CD4-positive, alpha-beta T cell treated with Interleukin-2 at 100 ng/mL for 4 hours (primary cell): Measurements from ENCODE around the gene SETBP1.

Experiments used
- DNase-seq: peaks from one replicate; pipeline ENCODE4 v3.0.0-alpha.2; 2020; ENCODE audit warnings: low spot score

Gene SETBP1

GRCh38 chr18:44679056-44679913 lies 1.4 kb upstream of the SETBP1 start:
- peak; percentile 77 for DNase-seq

- peak; percentile 25 for DNase-seq
Observed at GRCh38 chr18:44679914-44680272, 795 bp upstream of the SETBP1 start.

DNA sequence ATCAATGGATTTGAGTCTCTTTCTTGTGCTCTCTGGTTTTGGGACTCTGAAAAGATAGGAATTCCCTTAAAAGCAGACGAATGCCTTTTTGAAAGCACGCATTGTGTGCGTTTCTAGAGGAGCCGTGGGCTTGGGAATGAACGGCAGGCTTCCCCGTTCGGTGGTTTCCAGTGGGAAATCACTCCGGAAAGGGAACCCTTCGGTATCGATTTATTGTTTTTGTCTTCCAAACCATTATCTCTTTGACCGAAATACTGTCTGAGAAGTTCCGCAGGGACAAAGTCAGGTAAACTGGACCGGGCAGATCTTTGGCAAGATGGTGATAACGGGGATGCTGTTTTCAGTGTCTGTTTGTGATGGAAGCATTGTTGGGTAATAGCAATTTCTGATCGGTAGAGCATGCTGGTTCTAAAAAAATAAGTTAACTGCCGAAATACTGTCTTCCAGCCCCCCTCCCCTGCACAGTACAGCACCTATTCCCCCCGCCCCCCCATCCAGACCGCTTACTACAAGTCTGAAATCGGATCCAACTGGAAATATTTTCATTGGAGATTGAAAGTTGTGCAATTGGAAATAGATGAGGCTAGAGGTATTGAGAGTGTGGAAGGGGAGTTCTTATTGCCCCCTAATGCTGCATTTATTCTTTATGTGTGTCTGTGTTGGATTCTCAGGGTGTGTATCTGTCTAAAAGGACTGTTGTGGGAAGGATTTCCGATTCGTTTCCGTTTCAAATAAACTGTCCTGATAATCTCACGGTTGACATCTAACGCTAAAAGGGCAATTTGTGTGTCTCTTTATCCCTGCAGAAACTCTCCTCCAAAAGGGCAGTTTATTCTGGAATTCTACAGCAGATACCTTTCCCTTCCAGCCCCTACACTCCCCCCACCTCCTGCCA lies 635 bp downstream of the SETBP1 start:
- DNase-seq, result no peak

- DNase-seq, result no peak
Observed at GRCh38 chr18:44682201-44682870, 1.6 kb downstream of the SETBP1 start.

DNA sequence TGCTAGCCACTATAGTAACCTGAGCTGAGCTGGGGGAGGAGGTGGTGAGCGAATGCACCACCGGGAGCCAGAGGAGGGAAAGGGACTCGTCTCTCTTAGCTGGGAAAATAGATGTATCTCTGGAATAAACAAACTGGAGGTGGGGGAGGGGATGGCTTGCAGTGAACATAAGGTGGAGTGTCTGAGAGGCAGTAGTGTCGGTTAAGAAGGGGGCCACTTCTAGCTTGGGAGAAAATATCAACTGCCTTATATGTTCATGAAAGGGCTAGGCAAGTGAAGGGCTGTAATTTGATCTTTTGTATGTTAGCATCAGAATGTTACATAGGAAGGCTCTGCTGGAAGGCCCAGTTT lies 2.2 kb downstream of the SETBP1 start:
- DNase-seq, result no peak

DNA sequence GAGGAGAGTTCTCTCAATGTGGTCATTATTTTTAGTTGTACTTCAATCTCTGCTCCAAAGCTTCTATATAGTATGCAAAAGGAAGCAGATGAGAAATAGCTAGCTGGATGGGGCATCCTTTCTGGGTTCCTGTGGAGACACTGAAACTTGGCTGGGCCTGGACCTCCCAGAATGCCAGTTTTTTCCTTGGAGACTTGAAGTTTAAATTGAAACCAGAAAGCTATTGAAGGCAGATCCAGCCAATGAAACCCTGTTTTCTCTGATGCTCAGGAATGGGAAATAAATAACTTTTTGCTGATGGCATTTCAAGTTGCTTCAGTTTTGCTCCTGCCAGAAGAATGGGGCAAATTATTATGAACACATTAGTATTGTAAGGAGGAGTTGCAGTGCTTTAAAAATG lies 2.9 kb downstream of the SETBP1 start:
- DNase-seq, result no peak

GRCh38 chr18:44685296-44685695 lies 4.6 kb downstream of the SETBP1 start:
- no peak for DNase-seq

DNA sequence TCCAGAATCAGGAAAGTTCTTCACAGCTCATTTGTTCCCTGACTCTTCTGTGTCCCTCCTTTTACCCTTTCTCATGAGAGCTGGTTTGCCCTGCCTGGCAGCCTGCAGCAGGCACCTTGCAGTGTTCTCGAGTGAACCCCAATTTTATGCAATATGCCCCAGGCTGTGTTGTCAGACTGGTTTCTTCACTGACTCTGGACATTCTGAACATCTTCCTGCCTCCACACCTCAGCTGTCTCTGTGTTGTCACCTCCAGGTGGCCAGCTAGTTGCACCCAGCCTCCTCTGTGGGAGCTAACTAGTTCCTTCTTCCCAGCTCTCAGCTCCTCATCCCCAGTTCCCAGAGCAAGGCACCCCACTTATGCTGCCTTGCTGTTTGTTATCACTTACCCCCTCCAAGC lies 5.5 kb downstream of the SETBP1 start:
- DNase-seq, result no peak

DNA sequence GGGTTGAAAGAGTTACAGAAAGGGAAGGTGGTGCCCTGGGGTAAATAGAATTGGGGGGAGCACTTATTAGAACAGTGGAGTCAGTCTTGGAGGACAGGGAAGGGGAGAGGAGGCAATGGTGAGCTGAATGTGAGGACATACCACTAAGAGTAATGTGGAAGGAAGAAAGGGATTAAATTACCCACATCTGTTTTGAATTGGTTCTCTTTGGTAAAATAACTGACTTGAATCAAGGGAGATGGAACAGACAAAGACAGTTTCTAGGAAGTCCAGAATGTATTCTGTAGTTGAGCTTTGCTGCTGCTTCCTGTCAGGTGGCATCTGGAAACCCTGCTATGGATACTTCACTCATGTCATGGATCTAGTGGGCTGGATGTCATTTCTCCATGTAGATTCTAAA lies 6.7 kb downstream of the SETBP1 start:
- no peak for DNase-seq

DNA sequence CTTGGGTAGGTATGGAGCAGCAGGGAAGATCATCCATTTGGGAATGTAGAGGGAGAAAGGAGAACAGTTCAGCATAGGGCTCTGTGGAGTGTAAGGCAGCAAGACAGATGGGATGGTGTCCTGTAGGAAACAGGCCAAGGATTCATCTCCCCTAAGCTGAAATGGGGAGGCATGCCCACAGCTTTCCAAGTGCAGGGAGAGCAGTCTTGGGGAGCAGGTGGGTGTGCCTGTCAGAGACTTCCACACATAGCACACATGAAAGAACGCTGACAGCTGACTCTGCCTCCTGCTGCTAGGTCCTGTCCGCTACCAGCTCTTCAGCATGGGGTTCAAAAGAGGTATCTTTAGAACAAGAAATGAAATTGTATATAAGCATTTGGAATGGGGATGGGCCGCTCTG lies 9.0 kb downstream of the SETBP1 start:
- no peak for DNase-seq

- DNase-seq, result no peak
Observed at GRCh38 chr18:44691148-44691925, 10.6 kb downstream of the SETBP1 start.

- DNase-seq, result no peak
Observed at GRCh38 chr18:44693030-44693784, 12.5 kb downstream of the SETBP1 start.

DNA sequence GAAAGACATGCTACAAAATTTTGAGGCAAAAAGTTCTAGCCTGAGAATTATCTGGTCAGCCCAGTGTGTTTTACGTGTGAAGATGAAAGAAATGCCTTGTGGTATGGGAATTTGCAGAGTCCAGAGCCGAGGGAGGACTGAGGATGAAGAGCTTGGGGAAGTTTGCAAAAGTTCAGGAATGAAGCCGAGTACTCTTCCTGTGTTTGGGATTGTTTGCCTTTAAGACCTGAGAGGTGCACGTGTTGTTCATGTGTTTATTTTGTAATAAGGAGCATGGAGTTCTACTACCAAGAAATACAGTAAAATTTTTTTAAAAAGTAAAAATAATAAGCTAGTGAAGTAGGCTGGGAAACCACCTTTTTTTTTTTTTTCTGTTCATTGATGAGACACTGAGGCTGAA lies 14.8 kb downstream of the SETBP1 start:
- no peak for DNase-seq

GRCh38 chr18:44696892-44697291 lies 16.2 kb downstream of the SETBP1 start:
- DNase-seq, result no peak

- DNase-seq, result no peak
Observed at GRCh38 chr18:44697315-44697714, 16.6 kb downstream of the SETBP1 start.

DNA sequence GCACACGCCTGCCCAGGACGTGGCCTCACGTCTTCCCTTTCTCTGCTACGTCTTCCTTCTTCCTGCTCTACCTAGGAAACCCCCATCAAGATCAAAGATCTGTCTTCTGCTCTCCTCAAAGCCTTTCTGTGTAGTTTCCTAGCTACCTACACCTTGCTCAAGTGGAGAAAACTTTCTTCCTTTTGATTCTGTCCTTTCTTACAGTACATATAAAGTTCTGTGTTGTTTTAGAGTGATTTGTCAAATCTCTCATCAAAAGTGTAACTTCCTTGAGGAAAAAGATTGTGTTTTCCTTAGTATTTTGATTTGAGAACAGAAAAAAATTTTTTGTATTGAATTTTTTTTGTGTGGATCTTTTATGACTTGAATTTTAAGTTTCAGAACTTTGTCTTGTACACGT lies 17.8 kb downstream of the SETBP1 start:
- no peak for DNase-seq

GRCh38 chr18:44699572-44700261 lies 19.0 kb downstream of the SETBP1 start:
- no peak for DNase-seq

DNA sequence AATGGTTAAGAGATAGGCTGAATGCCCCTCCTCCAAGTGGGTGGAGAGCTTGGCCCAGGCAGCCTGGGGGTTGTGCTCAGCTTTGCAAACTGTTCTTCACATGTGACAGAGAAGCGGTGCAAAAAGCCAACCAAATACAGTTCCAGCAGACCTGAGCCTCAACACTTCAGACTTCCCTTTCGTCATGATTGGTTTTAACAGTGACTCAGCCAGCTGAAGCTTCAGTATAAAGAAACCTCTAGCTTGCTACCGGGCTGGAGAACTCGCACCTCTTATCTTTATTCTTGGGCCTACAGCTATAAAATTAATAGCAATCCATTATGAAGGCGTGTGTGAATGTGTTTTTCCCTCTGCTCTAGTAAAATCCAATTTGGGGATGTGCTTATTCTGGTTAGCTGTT lies 20.0 kb downstream of the SETBP1 start:
- DNase-seq, result peak; percentile 48

GRCh38 chr18:44701227-44701626 lies 20.5 kb downstream of the SETBP1 start:
- no peak for DNase-seq

- DNase-seq, result no peak
Observed at GRCh38 chr18:44702594-44702993, 21.9 kb downstream of the SETBP1 start.
